Measurements from ENCODE around the gene MOK.
"Not testable (repeated sequence)": the region's sequence is repeated elsewhere in the genome, so short reads cannot be mapped to it uniquely, and the experiment has no call there.

Gene MOK

DNA sequence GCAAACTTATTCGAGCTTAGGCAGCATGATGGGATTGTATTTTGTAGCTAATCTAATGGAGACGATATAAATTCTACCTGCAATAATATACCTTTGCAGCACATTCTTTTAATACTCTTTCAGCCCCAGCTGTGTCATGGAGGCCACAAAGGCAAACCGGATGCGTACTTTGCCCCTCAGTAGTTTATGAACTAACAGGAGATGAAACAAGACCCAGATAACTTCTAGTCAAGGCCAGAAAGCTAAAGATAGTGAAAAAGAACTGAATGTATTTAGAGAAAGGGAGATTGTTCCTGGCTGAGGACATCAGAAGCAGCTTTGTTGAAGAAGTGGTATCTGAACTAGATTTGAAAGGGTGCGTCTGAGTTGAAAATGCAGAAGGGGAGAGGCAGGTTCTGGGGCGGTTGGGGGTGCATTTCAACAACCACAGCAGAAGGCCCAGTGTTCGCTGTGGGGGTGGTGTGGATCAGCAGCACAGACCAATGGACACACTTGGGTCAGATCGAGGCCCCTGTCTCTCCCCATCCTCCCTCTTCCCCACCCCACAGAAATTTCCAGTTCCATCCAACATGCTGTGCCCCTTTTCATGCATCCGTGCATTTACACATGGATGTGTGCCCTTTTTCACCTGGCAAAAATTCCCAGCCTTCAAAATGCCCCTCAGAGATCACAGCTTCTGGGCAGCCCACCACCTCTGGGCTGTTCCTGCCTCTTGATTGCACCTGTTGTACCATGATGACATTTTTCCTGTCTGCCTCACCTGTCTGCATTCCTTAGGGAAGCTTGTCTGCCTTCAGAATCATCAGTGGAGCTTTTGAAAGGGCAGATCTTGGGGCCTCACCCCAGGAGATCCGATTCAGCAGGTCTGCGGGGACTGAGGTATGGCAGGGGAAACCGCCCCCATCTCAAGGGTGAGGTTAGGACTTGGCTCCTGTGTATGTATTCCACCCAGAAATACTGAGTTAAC, 16.8 kb upstream of the MOK start:
- no peak for DNase-seq

DNA sequence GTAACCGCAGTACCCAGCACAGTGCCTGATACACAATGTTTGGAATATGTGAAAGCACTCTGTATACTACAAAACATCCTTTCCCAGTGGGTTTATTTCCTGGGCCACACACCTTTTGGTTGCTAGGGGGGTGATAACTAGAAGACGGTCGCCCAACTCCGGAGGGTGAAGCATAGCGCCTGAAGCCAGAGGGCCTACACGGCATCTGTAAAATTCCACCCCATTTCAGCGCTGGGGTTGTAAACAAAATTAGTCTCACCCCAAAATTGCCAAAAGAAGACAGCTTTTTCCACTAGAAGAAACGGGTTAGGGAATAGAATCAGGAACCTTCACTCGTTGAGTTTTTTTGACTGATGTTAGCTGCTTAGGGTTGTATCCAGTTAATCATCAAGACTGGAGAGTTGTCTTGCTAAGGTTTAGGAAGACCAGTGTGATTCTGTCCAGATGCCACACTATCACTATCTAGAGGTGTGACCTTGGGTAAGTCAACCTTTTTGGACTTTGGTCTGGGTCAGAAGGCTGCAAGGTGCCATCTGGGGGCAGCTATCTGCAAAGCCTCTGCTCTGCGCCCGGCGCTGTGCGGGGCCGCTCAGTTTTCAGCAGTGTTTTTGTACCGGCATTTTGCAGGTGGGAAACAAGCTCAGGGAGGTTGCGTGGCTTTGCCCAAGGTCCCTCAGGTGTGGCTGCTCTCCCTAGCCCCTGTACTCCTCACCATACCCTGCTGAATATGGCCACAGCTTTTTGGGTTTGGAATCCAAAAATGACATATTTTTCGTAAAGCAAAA, 15.9 kb upstream of the MOK start:
- no peak for DNase-seq

DNA sequence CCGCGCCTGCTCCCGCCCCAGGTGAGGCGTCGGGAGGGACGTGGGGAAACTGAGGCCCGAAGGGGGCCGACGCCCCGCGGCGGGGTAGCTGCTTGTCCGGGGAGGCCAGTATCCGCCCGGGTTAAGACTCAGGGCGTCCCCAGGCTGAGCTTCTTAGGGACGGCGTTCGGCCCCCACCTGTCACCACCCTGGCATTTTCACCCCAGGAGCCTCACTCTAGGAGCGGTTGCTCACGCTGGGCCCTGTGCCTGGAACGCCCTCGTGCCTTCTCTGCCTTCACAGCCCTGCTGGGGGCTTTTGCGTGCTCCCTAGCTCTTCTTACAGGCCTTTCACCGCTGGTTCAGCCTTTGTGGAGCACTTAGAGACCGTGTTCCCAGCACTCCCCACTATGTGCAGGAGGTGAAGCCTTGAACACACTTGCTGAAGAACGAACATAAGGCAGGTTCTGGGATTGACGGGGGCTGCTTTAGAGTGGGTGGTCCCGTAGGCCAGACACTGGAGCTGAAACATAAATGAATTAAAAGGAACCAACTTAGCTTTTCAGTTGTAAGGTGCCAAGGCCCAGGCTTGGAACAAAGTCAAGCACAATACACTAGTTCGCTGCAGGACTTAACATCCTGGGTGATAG, 15.2 kb upstream of the MOK start:
- peak; percentile 45 for DNase-seq

DNA sequence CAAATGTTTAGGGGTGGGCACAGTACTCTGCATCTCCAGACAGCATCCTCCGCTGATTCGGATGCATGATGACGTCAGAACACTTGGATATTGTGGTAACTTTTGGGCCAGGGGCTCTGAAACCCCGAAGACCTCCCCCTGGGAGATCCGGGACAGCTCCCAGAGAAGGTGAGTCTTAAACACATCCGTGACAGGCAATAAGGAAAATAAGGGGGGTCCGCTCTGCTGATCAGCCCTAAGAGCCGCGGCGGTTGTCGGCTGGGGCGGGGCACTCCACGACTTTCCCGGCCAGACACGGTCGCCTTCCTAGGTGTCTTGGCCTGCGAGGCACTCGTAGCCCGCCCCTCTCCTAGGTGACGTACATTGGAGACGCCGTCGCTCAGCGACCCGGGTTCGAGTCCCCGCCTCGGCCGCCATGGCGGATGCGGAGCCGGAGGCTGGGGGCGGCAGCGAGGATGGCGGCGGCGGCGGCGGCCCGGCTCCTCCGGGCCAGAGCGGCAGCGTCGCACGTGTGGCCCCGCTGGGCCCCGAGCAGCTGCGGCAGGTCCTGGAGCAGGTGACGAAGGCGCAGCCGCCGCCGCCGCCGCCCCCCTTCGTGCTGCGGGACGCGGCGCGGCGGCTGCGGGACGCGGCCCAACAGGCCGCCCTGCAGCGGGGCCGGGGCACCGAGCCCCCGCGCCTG, 14.5 kb upstream of the MOK start, which contains the start of gene ZNF839:
Gene ZNF839 (plus strand): TSS at position 396 of the 682 bp plus-strand sequence. CDS start 20 bp downstream, at position 416.
- peak; percentile 91 for DNase-seq

DNA sequence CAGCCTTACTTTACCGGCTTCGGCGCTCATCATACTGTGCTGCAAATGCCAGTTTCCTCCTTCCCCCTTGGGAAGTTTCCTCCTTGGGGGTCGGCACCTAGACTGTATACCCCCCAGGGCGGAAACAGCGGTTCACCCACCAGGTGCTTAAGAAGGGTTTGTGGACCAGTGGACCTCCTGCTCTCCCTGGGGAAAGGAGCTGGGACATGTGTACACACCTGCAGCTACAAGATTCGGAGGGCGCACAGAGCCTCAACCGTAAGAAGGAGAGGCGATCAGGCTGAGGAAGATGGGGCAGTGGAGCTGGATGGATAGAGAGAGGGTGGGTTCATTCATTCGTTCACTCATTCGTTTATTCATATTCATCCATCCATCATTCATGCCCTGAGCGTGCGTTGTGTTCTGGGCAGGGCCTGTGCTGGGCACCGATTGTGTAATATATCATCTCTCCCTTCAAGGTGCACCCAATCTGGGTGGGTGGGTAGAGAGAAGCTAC, 13.9 kb upstream of the MOK start:
- no peak for DNase-seq

DNA sequence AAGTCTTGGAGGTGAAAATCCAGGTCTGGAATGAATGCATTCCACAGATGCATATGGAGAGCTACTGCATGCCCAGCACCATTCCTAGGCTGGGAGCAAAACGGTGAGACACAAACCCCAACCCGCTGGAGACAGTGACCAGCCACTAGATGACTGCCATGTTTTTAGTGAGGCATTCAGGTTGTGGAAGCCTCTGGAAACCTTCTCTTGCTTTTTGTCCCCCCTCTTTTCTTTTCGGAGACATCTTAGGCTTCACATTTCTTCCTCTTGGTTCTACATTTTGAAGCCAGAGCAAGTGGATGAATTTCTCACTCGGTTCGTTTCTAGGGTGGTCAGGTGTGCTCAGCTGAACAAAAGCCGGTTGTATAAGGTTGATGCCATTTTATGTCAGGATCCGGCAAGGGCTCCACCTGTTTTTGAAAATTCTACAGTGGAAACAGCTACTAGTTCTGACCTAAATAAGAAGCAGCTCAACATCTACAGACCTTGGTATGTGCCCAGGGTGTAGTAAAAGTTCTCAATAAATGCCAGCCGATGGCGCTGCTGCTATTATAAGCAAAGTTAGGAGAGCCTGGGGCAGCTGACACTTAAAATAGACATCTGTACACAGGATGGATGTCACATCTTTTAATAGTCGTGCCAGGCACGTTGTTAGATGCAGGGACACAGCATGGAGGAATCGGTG, 12.7 kb upstream of the MOK start:
- no peak for DNase-seq

DNA sequence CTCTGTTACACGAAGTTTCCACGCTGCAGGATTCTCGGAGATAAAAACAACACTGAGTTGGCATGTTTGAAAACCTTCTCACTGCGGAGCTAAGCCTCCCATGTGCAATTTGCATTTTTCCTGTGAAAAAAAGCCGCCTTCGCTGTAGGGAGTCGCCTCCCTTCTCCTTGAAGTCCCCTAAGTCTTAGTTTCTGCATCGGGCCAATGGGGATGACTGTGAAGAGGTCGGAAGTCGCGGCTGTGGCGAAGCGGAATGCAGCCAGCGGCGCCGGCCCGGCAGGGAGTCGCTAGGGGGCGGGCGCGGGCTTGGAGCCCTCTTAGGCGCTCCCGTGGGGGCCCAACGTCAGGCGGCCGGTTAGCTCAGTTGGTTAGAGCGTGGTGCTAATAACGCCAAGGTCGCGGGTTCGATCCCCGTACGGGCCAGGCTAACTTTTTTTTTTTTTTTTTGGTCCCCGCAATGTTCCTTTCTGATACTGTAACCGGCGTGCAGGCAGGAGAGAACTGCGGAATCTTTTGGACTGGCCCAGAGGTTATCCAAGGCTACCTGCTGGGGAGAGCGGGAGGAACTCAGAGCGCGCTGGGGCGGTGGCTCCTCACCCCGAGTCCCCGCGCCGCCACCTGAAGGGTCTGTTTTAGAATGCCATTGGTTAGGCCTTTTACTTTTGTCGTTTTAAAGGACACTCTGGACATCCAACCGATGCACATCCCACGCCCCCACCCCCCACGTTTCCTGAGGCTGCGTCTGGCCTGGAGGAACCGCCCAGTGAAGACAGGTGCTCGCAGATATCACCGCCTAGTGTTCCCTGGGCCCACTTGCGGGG, 12.0 kb upstream of the MOK start:
- peak; percentile 90 for DNase-seq

DNA sequence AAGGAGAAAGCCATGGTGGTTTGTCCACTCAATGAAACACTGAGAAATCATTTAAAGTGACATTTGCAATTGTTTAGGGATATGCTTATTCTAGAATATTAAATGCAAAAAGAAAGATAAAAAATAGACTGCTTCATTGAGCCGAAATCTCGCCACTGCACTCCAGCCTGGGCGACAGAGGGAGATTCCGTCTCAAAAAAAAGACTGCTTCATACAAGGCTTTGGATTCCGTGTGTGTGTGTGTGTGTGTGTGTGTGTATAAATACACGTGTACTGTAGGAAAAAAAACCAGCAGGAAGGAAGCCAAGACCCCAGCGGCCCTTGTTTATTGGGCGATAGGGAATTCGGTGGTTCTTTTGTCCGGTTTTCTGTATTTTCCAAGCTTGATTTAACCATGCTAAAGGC, 11.4 kb upstream of the MOK start:
- DNase-seq = peak; percentile 79

DNA sequence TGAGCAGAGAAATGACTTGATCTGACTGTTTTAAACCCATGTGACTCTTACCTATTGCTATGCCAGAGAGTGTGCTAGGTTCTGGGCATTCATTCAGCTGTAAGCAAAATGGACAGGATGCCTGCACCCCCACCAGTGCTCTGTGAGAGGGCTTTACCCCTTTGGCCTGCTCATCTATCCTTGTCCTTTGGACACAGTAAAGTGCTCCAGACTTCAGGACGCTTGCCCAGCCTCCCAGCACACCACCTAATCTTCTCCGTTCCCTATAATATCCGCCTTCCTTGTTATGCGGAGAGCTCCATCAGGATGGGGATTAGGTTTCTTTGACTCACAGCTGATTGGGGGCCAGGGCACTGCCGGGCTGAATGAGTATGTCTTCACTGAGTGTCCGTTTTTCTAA, 10.2 kb upstream of the MOK start:
- no peak for DNase-seq

DNA sequence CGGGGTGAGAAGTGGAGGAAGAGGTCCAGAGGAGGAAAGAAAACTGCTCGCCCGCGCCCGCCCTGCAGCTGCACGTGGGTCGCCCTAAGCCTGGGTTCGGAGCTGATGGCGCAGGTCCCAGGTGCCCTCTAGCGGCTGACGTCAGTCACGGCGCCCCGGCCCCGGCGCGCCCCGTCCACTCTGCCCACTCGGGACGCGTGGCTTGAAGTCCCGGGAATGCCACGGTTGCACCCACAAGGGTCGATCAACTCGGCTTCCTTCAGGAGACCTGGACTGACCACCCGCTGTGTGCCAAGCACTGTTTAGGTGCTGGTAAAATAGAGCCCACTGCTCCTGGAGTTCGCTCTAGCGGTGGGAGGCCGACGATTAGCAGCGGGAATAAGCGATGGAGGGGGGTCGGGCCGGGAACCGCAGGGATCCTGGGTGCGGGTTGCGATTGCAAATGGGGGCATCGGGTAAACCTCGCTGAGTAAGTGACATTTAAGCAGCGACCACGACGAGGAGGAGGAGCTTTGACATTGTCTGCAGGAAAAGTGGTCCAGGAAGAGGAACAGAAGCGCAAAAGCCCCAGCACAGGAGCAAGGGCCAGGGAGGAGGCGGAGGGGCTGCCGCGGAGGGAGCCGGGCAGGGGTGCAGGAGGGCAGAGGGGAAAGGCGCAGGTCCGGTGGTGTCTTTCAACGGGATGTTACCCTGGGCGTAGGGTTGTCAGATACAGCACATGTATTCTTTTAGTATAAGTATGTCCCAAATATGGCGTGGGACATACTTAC, 9.5 kb upstream of the MOK start:
- DNase-seq = peak; percentile 72

DNA sequence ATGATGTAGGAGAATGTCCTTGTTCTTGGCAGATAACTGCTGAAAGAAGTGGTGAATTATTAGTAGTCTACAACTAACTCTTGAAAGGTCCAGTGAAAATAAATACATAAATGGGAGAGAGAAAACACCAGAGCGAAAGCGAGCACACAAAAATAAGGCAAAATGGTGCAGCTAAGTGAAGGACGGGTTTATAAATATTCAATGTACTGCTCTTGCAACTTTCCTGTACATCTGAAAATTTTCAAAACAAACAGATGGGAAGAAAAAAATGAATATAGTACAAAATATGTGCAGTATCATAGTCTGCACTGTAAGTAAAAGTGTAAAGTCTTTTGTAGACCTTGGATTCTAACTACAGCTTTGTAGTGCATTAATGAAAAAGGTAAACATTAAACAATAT, 1.3 kb downstream of the MOK start:
- DNase-seq = no peak

DNA sequence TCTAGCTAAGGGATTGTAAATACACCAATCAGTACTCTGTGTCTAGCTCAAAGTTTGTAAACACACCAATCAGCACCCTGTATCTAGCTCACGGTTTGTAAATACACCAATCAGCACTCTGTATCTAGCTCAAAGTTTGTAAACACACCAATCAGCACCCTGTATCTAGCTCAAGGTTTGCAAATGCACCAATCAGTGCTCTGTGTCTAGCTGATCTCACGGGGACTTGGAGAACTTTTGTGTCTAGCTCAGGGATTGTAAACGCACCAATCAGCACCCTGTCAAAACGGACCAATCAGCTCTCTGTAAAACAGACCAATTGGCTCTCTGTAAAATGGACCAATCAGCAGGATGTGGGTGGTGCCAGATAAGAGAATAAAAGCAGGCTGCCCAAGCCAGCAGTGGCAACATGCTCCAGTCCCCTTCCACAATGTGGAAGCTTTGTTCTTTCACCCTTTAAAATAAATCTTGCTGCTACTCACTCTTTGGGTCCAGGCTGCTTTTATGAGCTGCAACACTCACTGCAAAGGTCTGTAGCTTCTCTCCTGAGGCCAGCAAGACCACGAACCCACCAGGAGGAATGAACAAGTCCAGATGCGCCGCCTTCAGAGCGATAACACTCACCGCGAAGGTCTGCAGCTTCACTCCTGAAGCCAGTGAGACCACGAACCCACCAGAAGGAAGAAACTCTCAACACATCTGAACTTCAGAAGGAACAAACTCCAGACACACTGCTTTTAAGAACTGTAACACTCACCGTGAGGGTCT, 6.5 kb downstream of the MOK start:
- not testable (repeated sequence) for DNase-seq

DNA sequence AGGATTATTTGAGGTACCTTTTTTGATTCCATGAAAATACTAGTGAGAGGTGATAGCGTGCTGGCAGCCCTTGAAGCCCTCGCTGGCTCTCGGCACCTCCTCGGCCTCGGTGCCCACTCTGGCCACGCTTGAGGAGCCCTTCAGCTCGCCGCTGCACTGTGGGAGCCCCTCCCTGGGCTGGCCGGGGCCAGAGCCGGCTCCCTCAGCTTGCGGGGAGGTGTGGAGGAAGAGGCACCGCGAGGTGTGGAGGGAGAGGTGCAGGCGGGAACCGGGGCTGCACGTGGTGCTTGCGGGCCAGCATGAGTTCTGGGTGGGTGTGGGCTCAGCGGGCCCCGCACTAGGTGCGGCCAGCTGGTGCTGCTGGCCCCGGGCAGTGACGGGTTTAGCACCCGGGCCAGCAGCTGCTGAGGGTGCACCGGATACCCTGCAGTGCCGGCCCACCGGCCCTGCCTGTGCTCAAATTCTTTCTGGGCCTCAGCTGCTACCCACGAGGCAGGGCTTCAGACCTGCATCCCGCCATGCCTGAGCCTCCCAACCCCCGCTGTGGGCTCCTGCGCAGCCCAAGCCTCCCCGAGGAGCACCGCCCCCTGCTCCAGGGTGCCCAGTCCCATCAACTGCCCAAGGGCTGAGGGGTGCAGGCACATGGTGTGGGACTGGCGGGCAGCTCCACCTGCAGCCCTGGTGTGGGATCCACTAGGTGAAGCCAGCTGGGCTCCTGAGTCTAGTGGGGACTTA, 7.4 kb downstream of the MOK start:
- DNase-seq = no peak

DNA sequence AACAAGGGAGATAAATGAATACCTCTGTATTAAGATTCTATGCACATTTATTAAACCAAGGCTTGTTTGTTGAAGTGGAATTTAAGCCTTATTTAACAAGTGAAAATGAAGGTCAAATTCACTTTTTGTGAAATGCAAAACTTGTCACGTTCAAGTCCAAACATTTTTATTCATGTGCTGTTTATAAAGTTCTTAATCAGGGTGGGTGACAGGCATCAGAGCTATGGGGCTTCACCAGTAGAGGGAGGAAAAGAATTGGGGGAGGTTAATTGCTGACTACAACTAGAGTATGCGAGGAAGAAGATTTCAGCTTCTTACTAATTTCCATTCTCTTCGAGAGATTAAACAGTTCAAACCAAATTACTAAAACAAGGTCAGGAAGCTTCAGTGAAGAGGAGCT, 9.7 kb downstream of the MOK start:
- DNase-seq = no peak

DNA sequence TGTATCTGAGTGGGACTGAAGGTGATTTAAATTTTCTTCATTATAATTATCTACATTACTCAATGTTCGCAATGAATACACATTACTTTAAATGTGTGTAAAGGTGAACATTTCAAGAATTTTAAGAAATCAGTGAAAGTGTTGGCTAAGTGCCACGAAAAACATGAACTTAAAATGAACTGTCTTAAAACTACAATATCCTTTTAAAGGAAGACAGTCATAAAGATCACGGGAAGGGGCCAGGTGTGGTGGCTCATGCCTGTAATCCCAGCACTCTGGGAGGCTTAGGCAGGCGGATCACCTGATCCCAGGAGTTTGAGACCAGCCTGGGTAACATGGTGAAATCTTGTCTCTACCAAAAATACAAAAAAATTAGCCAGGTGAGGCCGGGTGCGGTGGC, 11.2 kb downstream of the MOK start:
- DNase-seq = no peak

DNA sequence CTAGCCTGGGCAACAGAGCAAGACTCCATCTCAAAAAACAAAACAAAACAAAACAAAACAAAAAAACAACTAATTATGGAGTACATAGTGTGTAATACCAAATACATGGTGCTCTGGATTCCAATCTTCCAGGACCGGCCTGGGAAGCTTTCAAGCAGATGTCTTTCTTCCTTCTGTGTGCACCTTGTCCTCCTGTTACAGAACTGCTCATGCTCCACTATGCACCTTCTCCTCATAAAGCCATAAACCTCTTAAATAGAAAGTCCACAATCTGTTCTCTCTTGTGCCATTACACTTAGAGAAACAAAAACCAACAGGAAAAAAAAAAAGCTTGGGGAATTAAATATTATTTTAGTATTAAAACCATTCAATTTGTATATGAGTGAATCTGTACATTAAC, 12.5 kb downstream of the MOK start:
- no peak for DNase-seq

DNA sequence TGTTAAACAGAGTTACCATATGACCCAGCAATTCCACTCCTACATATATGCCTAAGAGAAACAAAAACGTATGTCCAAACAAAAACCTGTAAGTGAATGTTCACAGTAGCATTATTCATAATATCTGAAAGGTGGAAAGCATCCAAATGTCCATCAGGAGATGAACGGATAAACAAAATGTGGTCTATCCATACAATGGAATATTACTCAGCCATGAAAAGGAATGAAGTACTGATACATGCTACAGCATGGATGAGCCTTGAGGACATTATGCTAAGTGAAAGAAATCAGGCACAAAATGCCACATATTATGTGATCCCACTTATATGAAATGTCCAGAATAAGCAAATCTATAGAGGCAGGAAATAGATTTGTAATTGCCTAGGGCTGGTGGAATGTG, 16.8 kb downstream of the MOK start:
- DNase-seq = no peak

DNA sequence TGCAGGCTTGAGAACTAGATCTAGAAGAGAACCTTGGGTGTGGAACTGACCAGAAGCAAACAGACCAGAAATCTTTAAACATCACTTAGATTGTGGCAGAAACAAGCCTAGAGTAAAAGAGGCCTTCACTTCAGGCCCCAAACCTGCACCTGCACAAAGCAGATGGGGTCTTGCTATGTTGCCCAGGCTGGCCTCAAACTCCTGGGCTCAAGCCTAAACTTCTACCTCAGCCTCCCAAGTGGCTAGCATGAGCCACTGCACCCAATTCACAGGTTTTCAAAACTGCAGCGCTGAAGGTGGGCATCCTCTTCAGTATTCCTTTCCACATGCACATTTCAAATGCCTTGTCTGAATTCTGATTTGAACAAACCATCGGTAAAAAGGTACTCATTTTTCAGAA, 19.9 kb downstream of the MOK start:
- no peak for DNase-seq

Data from fibroblast of skin of abdomen (primary cell).